ENCODE measurements around the gene CREG2.

DNA sequence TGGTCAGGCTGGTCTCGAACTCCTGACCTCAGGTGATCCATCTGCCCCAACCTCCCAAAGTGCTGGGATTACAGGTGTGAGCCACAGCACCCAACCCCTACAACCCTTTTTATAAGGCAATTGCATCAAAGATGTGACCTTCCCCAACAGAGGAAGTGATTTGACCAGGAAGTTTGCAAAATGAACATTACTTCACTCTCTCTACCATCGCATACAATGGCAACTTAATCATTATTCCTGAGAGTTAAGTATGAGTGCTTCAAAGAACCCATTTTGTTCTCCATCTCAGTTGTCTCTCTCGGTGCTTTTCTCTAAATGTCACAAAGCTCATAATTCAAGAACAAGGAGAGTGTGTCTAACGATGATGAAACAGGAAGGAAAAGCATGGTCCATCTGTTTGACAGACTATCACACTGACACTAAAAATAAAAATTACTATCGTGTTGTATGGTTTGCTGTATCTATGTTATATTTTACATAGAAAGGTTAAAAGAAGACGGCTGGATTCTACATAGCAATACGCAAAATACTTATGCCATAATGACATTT is 18.1 kb upstream of the CREG2 start:
- TF ChIP-seq, protein P1, sequence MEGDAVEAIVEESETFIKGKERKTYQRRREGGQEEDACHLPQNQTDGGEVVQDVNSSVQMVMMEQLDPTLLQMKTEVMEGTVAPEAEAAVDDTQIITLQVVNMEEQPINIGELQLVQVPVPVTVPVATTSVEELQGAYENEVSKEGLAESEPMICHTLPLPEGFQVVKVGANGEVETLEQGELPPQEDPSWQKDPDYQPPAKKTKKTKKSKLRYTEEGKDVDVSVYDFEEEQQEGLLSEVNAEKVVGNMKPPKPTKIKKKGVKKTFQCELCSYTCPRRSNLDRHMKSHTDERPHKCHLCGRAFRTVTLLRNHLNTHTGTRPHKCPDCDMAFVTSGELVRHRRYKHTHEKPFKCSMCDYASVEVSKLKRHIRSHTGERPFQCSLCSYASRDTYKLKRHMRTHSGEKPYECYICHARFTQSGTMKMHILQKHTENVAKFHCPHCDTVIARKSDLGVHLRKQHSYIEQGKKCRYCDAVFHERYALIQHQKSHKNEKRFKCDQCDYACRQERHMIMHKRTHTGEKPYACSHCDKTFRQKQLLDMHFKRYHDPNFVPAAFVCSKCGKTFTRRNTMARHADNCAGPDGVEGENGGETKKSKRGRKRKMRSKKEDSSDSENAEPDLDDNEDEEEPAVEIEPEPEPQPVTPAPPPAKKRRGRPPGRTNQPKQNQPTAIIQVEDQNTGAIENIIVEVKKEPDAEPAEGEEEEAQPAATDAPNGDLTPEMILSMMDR (conservative IDR thresholded peaks at IDR 0.05 in 1 of 2, IDR thresholded peaks at IDR 0.05 in 1 of 2; ENCODE audit: low read depth in 1 of 2, low read length in 2 of 2): no peak
- no peak for TF ChIP-seq EZH2 (IDR thresholded peaks at IDR 0.05; ENCODE audit: low read length, missing control alignments)

Data from fibroblast of lung (primary cell).